ENCODE results near the gene SUZ12.
"Not testable (repeated sequence)": the region's sequence is repeated elsewhere in the genome, so short reads cannot be mapped to it uniquely, and the experiment has no call there.

SUZ12 gene

GRCh38 chr17:31964131-31964530 is 27.3 kb downstream of the SUZ12 start:
- not testable (repeated sequence) for DNase-seq

- no peak for DNase-seq
Measured at GRCh38 chr17:31967648-31968047, 30.8 kb downstream of the SUZ12 start.

- DNase-seq, result not testable (repeated sequence)
Measured at GRCh38 chr17:31970416-31970815, 33.6 kb downstream of the SUZ12 start.

- DNase-seq, result not testable (repeated sequence)
Measured at GRCh38 chr17:31974269-31975071, 37.7 kb downstream of the SUZ12 start.

- DNase-seq, result not testable (repeated sequence)
Measured at GRCh38 chr17:31975391-31975790, 38.6 kb downstream of the SUZ12 start.

- not testable (repeated sequence) for DNase-seq
Measured at GRCh38 chr17:31991821-31992220, 55.0 kb downstream of the SUZ12 start.

- no peak for DNase-seq
Measured at GRCh38 chr17:31997005-31997404, 60.2 kb downstream of the SUZ12 start.

GRCh38 chr17:32006957-32007462 is 70.2 kb downstream of the SUZ12 start, which contains the start of gene LRRC37B:
TSS of gene LRRC37B (plus strand) at chr17:32007383. CDS start at chr17:32021393, 14,010 bp downstream.
- DNase-seq, result no peak

- DNase-seq, result no peak
Measured at GRCh38 chr17:32007463-32008298, 70.9 kb downstream of the SUZ12 start.

GRCh38 chr17:32009262-32009542 is 72.4 kb downstream of the SUZ12 start:
- no peak for DNase-seq

GRCh38 chr17:32010114-32010513 is 73.3 kb downstream of the SUZ12 start:
- no peak for DNase-seq

- peak; percentile 74 for DNase-seq
Measured at GRCh38 chr17:32015245-32016013, 78.6 kb downstream of the SUZ12 start.

GRCh38 chr17:32016231-32016630 is 79.4 kb downstream of the SUZ12 start:
- no peak for DNase-seq

- no peak for DNase-seq
Measured at GRCh38 chr17:32019228-32019627, 82.4 kb downstream of the SUZ12 start.

GRCh38 chr17:32020943-32021614 is 84.3 kb downstream of the SUZ12 start:
- no peak for DNase-seq

GRCh38 chr17:32021615-32021955 is 84.8 kb downstream of the SUZ12 start:
- DNase-seq, result no peak

- DNase-seq, result not testable (repeated sequence)
Measured at GRCh38 chr17:32022554-32022953, 85.7 kb downstream of the SUZ12 start.

- not testable (repeated sequence) for DNase-seq
Measured at GRCh38 chr17:32027271-32027670, 90.5 kb downstream of the SUZ12 start.

GRCh38 chr17:32033223-32033622 is 96.4 kb downstream of the SUZ12 start:
- no peak for DNase-seq

GRCh38 chr17:32033812-32034211 is 97.0 kb downstream of the SUZ12 start:
- not testable (repeated sequence) for DNase-seq

GRCh38 chr17:32040246-32040645 is 103.4 kb downstream of the SUZ12 start:
- DNase-seq, result not testable (repeated sequence)

- not testable (repeated sequence) for DNase-seq
Measured at GRCh38 chr17:32041306-32041875, 104.6 kb downstream of the SUZ12 start.

All from NCI-H2081 treated with DMSO at 0.1 percent for 48 hours (cell line).